ENCODE results near the gene SLC22A23.

DNA sequence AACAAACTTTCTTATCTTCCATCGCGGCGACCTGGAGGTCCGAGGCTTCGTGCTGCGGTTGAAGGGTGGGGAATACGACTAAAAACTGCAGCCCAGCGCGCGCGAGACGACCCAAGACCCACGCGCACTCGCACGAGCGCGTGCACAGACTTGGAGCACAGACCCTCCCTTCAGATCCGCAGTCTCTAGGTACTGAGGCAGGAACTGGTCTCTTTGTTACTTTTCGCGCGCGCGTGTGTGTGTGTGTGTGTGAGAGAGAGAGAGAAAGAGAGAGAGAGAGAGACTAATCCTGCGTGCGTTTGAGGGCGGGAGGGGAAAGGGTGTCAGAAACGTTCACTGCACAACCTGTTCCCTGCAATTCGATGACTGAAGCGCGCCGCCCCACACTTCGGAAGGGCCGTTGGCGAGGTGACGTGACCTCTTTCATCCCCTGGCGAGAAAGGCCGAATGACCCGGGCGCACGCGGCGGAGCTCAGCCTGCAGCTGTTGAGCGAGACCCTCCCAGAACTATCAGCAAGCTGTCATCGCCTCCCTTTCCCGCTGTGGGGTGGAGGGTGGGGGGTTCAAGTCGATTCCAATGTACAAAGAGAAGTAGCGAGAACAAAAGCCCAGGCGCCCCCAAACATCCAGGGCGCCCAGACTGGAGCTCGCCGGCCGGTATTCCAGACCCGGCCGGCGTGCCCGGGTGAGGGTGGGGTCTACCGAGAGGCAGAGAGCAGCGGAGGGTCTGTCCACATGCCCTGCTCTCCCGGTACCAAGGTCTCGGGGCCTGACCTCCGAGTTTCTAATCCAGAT lies 227.9 kb downstream of the SLC22A23 start:
- TF ChIP-seq, protein P1, sequence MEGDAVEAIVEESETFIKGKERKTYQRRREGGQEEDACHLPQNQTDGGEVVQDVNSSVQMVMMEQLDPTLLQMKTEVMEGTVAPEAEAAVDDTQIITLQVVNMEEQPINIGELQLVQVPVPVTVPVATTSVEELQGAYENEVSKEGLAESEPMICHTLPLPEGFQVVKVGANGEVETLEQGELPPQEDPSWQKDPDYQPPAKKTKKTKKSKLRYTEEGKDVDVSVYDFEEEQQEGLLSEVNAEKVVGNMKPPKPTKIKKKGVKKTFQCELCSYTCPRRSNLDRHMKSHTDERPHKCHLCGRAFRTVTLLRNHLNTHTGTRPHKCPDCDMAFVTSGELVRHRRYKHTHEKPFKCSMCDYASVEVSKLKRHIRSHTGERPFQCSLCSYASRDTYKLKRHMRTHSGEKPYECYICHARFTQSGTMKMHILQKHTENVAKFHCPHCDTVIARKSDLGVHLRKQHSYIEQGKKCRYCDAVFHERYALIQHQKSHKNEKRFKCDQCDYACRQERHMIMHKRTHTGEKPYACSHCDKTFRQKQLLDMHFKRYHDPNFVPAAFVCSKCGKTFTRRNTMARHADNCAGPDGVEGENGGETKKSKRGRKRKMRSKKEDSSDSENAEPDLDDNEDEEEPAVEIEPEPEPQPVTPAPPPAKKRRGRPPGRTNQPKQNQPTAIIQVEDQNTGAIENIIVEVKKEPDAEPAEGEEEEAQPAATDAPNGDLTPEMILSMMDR (IDR thresholded peaks at IDR 0.05; ENCODE audit: low read length) = no peak
- TF ChIP-seq EZH2phosphoT487 (IDR thresholded peaks at IDR 0.05; ENCODE audit: low read length) = no peak

Data from MM.1S (cell line).